Small intestine (tissue), 7 donors: ENCODE data around the gene GLIS1. TPM values are rescaled to one million over a fixed set of nuclear protein-coding genes. Genes with fewer than 3 reads are reported as not detected.

ENCODE experiments used
- DNase-seq, 2 donors: peaks; one replicate each; pipeline versions ENCODE4 v3.0.0 to v3.0.0-alpha.2; 2013
- FAIRE-seq: peaks from 2 replicates; lab custom pipeline; 2012; peaks lifted over from hg19 to GRCh38; lab: Jason Lieb, UNC
- H3K27ac ChIP-seq, 3 donors: one replicate each; pipeline ENCODE4 v1.5.1; 2013; ENCODE audit warnings: low read length in 2 of 3, mild to moderate bottlenecking in 2 of 3, control low read depth in 1 of 3, inconsistent platforms in 1 of 3, low read depth in 1 of 3, moderate library complexity in 1 of 3
- H3K27me3 ChIP-seq, 3 donors: one replicate each; pipeline ENCODE4 v1.6.1; 2013; ENCODE audit warnings: low read length in 3 of 3, inconsistent platforms in 1 of 3; ENCODE audit not compliant: control insufficient read depth in 3 of 3, insufficient read depth in 3 of 3
- H3K36me3 ChIP-seq, 3 donors: one replicate each; pipeline ENCODE4 v1.6.1; 2013; ENCODE audit warnings: low read length in 3 of 3, inconsistent platforms in 1 of 3, low read depth in 1 of 3, mild to moderate bottlenecking in 1 of 3, moderate library complexity in 1 of 3; ENCODE audit not compliant: control insufficient read depth in 3 of 3, insufficient read depth in 2 of 3
- H3K4me1 ChIP-seq, 3 donors: one replicate each; pipeline ENCODE4 v1.6.1; 2013; ENCODE audit warnings: low read length in 2 of 3, inconsistent platforms in 1 of 3, low read depth in 1 of 3, mild to moderate bottlenecking in 1 of 3, moderate library complexity in 1 of 3; ENCODE audit not compliant: control insufficient read depth in 3 of 3, insufficient read depth in 2 of 3
- H3K4me3 ChIP-seq, 3 donors: one replicate each; pipeline ENCODE4 v1.5.1; 2013; ENCODE audit warnings: low read length in 3 of 3, control low read depth in 1 of 3, inconsistent platforms in 1 of 3, low read depth in 1 of 3, mild to moderate bottlenecking in 1 of 3, moderate library complexity in 1 of 3
- H3K9me3 ChIP-seq, 2 donors: one replicate each; pipeline ENCODE4 v1.6.1; 2013; ENCODE audit warnings: low read depth in 1 of 2, low read length in 1 of 2; ENCODE audit not compliant: control insufficient read depth in 2 of 2, insufficient read depth in 1 of 2
- WGBS, 3 donors: extraction: QIAGEN DNeasy Blood & Tissue Kit; methylation state at CpG; one replicate each; pipeline ENCODE4 v1.1.7; 2013; 5-methylcytosine and 5-hydroxymethylcytosine counted together
- polyA plus RNA-seq, 4 donors: library from polyadenylated mRNA; stranded (reverse) in 3 of 4; unstranded in 1 of 4; fragments of 200-250 nt in 3 of 4; fragments of 120-200 nt in 1 of 4; gene quantifications; one replicate each; pipeline versions ENCODE4 v1.2.1 to v1.2.3, GENCODE V29; 2013
- donor health status: healthy with polysubstance abuse.
- donor health status: control.
- donor health status: control.
- donor health status: Bipolar disorder and iron deficiency.
- donor health status: healthy.

The GLIS1 gene
- polyA plus RNA-seq, 4 donors, result 0.19 to 0.50 TPM; not detected in 2

GRCh38 chr1:53505891-53506290 lies 233.1 kb downstream of the GLIS1 start:
- Histone ChIP-seq H3K36me3 (no peaks in the 10 kb centered on the region), H3K27ac (no peak overlapping the region), H3K4me3 (no peak overlapping the region), H3K4me1 (no peaks in the 10 kb centered on the region), H3K27me3 (peaks cover 0 to 3% (median 0%) of the 10 kb centered on the region in 3 donors), H3K9me3 (no peaks in the 10 kb centered on the region)
- DNase-seq (no peak), FAIRE-seq (no peak)
- WGBS, 3 donors, result 84 to 91% (median 88%) methylated on average over 13 of the region's 13 CpGs

- DNase-seq, result no peak
These were observed 233.6 kb downstream of the GLIS1 start for GRCh38 chr1:53505401-53505800.

GRCh38 chr1:53504901-53505300 lies 234.1 kb downstream of the GLIS1 start:
- Histone ChIP-seq H3K4me1 (no peaks in the 10 kb centered on the region), H3K4me3 (no peak overlapping the region), H3K27ac (no peak overlapping the region), H3K36me3 (no peaks in the 10 kb centered on the region), H3K27me3 (peaks cover 0 to 3% (median 0%) of the 10 kb centered on the region in 3 donors), H3K9me3 (no peaks in the 10 kb centered on the region)
- WGBS, 3 donors, result 74 to 85% (median 76%) methylated on average over 9 of the region's 9 CpGs
- FAIRE-seq (no peak), DNase-seq (no peak)

More at GRCh38 chr1:53505401-53505800, 233.6 kb downstream of the GLIS1 start:
- Histone ChIP-seq H3K4me3 (no peak overlapping the region), H3K27ac (no peak overlapping the region), H3K27me3 (peaks cover 0 to 3% (median 0%) of the 10 kb centered on the region in 3 donors), H3K36me3 (no peaks in the 10 kb centered on the region), H3K4me1 (no peaks in the 10 kb centered on the region), H3K9me3 (no peaks in the 10 kb centered on the region)
- WGBS, 3 donors, result 64 to 87% (median 81%) methylated on average over 9 of the region's 9 CpGs
- FAIRE-seq, result no peak

GRCh38 chr1:53503433-53504217 lies 235.3 kb downstream of the GLIS1 start:
- no peak for FAIRE-seq
- H3K27me3 ChIP-seq, result peaks cover 0 to 3% (median 0%) of the 10 kb centered on the region in 3 donors
- 74 to 80% (median 78%) methylated on average over 27 of the region's 27 CpGs for WGBS, 3 donors
- no peaks in the 10 kb centered on the region for H3K36me3 ChIP-seq
- H3K27ac ChIP-seq, result no peak overlapping the region
- no peaks in the 10 kb centered on the region for H3K9me3 ChIP-seq
- H3K4me3 ChIP-seq, result no peak overlapping the region
- H3K4me1 ChIP-seq, result no peaks in the 10 kb centered on the region
- no peak for DNase-seq

- no peaks in the 10 kb centered on the region for H3K9me3 ChIP-seq
- FAIRE-seq, result no peak
- WGBS, 3 donors, result 45 to 63% (median 56%) methylated on average over 7 of the region's 7 CpGs
- H3K36me3 ChIP-seq, result no peaks in the 10 kb centered on the region
- DNase-seq, result no peak
- peaks cover 0 to 3% (median 0%) of the 10 kb centered on the region in 3 donors for H3K27me3 ChIP-seq
- no peak overlapping the region for H3K4me3 ChIP-seq
- no peaks in the 10 kb centered on the region for H3K4me1 ChIP-seq
- H3K27ac ChIP-seq, result no peak overlapping the region
These were observed 236.1 kb downstream of the GLIS1 start for GRCh38 chr1:53502641-53503432.

GRCh38 chr1:53501065-53502005 lies 237.6 kb downstream of the GLIS1 start:
- DNase-seq (no peak), FAIRE-seq (no peak)
- 45 to 69% (median 53%) methylated on average over 21 of the region's 21 CpGs for WGBS, 3 donors
- H3K4me1 ChIP-seq, result no peaks in the 10 kb centered on the region
- H3K9me3 ChIP-seq, result no peaks in the 10 kb centered on the region
- H3K27ac ChIP-seq, result no peak overlapping the region
- H3K4me3 ChIP-seq, result no peak overlapping the region
- peaks cover 0 to 3% (median 0%) of the 10 kb centered on the region in 3 donors for H3K27me3 ChIP-seq
- no peaks in the 10 kb centered on the region for H3K36me3 ChIP-seq

- DNase-seq, result no peak
- H3K27me3 ChIP-seq, result peaks cover 0 to 3% (median 0%) of the 10 kb centered on the region in 3 donors
- no peak for FAIRE-seq
These were observed 238.5 kb downstream of the GLIS1 start for GRCh38 chr1:53500204-53501064.

More at GRCh38 chr1:53500204-53501064, 238.5 kb downstream of the GLIS1 start:
- Histone ChIP-seq H3K9me3 (no peaks in the 10 kb centered on the region), H3K4me3 (no peak overlapping the region), H3K36me3 (no peaks in the 10 kb centered on the region), H3K4me1 (no peaks in the 10 kb centered on the region), H3K27ac (no peak overlapping the region)
- WGBS, 3 donors, result 71 to 77% (median 71%) methylated on average over 33 to 34 of the region's 34 CpGs
